HepG2 (cell line): ENCODE measurements around the gene SEMA4A. TPM values are rescaled to one million over a fixed set of nuclear protein-coding genes. Genes with fewer than 3 reads are reported as not detected.

Source experiments
- ATF7-NPFF ChIP-seq: sonication (generic); formaldehyde crosslinking; IDR thresholded peaks from 2 replicates; pipeline ENCODE4 v1.8.1; 2023; ENCODE audit warnings: mild to moderate bottlenecking, low read depth, missing genetic modification reagents, moderate library complexity
- CCDC6 ChIP-seq: sonication (generic); formaldehyde crosslinking; IDR thresholded peaks from 2 replicates; pipeline ENCODE4 v1.8.1; 2022; ENCODE audit warnings: mild to moderate bottlenecking, missing genetic modification reagents, moderate library complexity
- FOXO1 ChIP-seq: sonication (generic); formaldehyde crosslinking; IDR thresholded peaks from 2 replicates; pipeline ENCODE4 v1.4.0; 2020; ENCODE audit warnings: missing genetic modification reagents
- GATA4 ChIP-seq: sonication (generic); IDR thresholded peaks from 2 replicates; pipeline ENCODE4 v1.6.1; 2016; ENCODE audit warnings: antibody characterized with exemption, low read depth, borderline replicate concordance
- HNF4A ChIP-seq: sonication (generic); formaldehyde crosslinking; IDR thresholded peaks from 2 replicates; pipeline ENCODE4 v1.4.0; 2020; ENCODE audit warnings: missing genetic modification reagents
- JUNB ChIP-seq: sonication (generic); formaldehyde crosslinking; IDR thresholded peaks from 2 replicates; pipeline ENCODE4 v1.8.0; 2022; ENCODE audit warnings: missing genetic modification reagents, mild to moderate bottlenecking, borderline replicate concordance
- MXI1 ChIP-seq: IDR thresholded peaks from 3 replicates; pipeline ENCODE4 v1.6.1; 2012; ENCODE audit warnings: low read depth, low read length, inconsistent platforms, borderline replicate concordance
- NCOA2 ChIP-seq: sonication (generic); formaldehyde crosslinking; IDR thresholded peaks from 2 replicates; pipeline ENCODE4 v1.8.0; 2022; ENCODE audit warnings: inconsistent platforms
- RAD21 ChIP-seq: fragments of 450-650 bp; formaldehyde crosslinking; IDR thresholded peaks from 2 replicates; pipeline ENCODE4 v1.5.0; 2020; ENCODE audit warnings: mild to moderate bottlenecking
- SIN3B ChIP-seq: fragments of 150-350 bp; IDR thresholded peaks from 2 replicates; pipeline ENCODE4 v1.6.1; 2014; ENCODE audit warnings: low read length
- SNRNP70 ChIP-seq: fragments of 200-400 bp; formaldehyde crosslinking; IDR thresholded peaks from 2 replicates; pipeline ENCODE4 v1.6.1; 2017; ENCODE audit warnings: mild to moderate bottlenecking, low read depth, low read length, moderate library complexity
- TCF12 ChIP-seq, 2 experiments: fragments of 450-650 bp in 1 of 2; sonication (generic) in 1 of 2; formaldehyde crosslinking in 1 of 2; IDR thresholded peaks; 2 replicates each; pipeline versions ENCODE4 v1.6.1 to v1.8.0; 2017 to 2022; ENCODE audit warnings: antibody characterized with exemption in 1 of 2, mild to moderate bottlenecking in 1 of 2, missing genetic modification reagents in 1 of 2, moderate library complexity in 1 of 2
- ZFP1 ChIP-seq: IDR thresholded peaks from 2 replicates; pipeline ENCODE4 v1.6.1; 2016
- ZNF431 ChIP-seq: sonication (generic); formaldehyde crosslinking; IDR thresholded peaks from 2 replicates; pipeline ENCODE4 v1.9.0; 2022; ENCODE audit warnings: missing genetic modification reagents, low read depth, mild to moderate bottlenecking, borderline replicate concordance
- ZNF550 ChIP-seq: sonication (generic); formaldehyde crosslinking; IDR thresholded peaks from 2 replicates; pipeline ENCODE4 v1.4.0; 2020; ENCODE audit warnings: mild to moderate bottlenecking, missing genetic modification reagents, borderline replicate concordance
- ZNF552 ChIP-seq: sonication (generic); formaldehyde crosslinking; IDR thresholded peaks from 2 replicates; pipeline ENCODE4 v1.9.0; 2022; ENCODE audit warnings: missing genetic modification reagents, mild to moderate bottlenecking, borderline replicate concordance
- ZNF816 ChIP-seq: sonication (generic); formaldehyde crosslinking; IDR thresholded peaks from 2 replicates; pipeline ENCODE4 v1.8.0; 2022; ENCODE audit warnings: missing genetic modification reagents, mild to moderate bottlenecking, borderline replicate concordance
- ZNF891 ChIP-seq: sonication (generic); formaldehyde crosslinking; IDR thresholded peaks from 2 replicates; pipeline ENCODE4 v1.5.0; 2020; ENCODE audit warnings: mild to moderate bottlenecking, missing genetic modification reagents
- polyA plus RNA-seq, 8 experiments: library from polyadenylated mRNA; depleted of rRNA in 3 of 8; stranded (reverse) in 7 of 8; unstranded in 1 of 8; fragments of >200 nt; fragmentation: Illumina TruSeq in 4 of 8; extraction: Trizol in 4 of 8; gene quantifications; 2 replicates each; pipeline versions ENCODE4 v1.2.1 to v1.2.3, GENCODE V29; 2011 to 2016; ENCODE audit warnings: low read depth in 4 of 8, missing spikeins in 1 of 8, mixed read lengths in 1 of 8; ENCODE audit not compliant: insufficient read depth in 1 of 8
- total RNA-seq, 5 experiments: library from RNA; depleted of rRNA; stranded (reverse); fragments of >200 nt; fragmentation: Illumina TruSeq; extraction: Trizol; gene quantifications; 2 replicates each; pipeline ENCODE4 v1.2.3, GENCODE V29; 2016; ENCODE audit warnings: low read depth in 1 of 5
- TF ChIP-seq, protein P1 (sequence below), 2 experiments: sonication (generic) in 1 of 2; formaldehyde crosslinking in 1 of 2; IDR thresholded peaks; 2 replicates each; pipeline versions ENCODE4 v1.6.1 to v1.9.0; 2014 to 2022; ENCODE audit warnings: antibody characterized with exemption in 1 of 2, borderline replicate concordance in 1 of 2, inconsistent platforms in 1 of 2, low read depth in 1 of 2, missing genetic modification reagents in 1 of 2
- TF ChIP-seq, protein P2 (sequence below): sonication (generic); formaldehyde crosslinking; IDR thresholded peaks from 2 replicates; pipeline ENCODE4 v1.4.0; 2020; ENCODE audit warnings: low read depth, missing genetic modification reagents

Gene SEMA4A
- total and polyA plus RNA-seq, 2 of the 13 experiments (the other 11 are each of a cell fraction or from before 2014, with no cell fraction given) = 0.09 to 0.20 TPM

DNA sequence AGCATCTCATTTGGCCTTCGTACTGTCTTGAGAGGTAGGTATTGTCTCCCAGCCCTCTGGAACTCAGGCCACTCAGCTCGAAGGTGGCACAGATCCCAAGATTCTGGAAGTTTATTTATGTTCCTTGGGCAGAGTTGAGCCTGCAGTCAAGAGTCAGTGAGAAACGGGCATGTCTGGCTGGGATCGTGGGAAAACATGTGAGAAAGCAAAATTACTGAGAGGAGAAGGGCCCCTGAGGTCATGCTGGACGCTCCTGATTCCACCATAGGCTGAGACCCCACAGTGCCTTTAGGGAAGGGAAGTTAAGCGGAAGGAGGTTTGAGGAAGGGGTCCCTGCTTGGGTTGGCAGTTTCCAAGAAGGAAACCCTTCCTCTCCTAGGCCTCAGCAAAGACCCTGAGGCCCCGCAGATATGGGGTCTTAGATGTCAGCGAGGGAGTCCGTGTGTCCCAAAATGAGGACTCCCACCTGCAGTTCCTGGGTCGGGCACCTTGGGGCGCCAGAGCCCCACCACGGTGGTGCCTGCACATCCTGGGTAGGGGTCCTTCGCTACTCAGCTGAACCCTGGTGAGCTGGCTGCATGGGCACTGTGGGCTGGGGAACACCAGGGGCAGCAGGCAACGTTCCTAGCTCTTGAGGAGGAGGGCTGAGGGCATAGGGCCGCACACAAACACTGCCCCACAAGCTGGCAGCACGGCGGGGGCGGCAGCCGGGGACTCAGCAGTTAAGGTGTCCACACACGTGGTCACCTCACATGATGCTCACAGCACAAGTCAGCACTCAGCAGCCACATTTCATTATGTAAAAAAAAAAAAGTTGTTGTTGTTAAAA, 12.3 kb upstream of the SEMA4A start (continued):
- peak; percentile 90 for TF ChIP-seq RAD21 (CRISPR knock-in tag)
- TF ChIP-seq JUNB (CRISPR knock-in tag) = no peak
- TF ChIP-seq HNF4A (CRISPR knock-in tag) = no peak
- TF ChIP-seq ZNF552 (CRISPR knock-in tag) = no peak
- no peak for TF ChIP-seq ZNF550 (CRISPR knock-in tag)
- 0 out of 2 replicates have a peak, but pooled peaks have one; percentile 10 for TF ChIP-seq ZNF431 (CRISPR knock-in tag)
- TF ChIP-seq NCOA2 = no peak
- no peak for TF ChIP-seq ATF7-NPFF (CRISPR knock-in tag)
- TF ChIP-seq, protein P1, sequence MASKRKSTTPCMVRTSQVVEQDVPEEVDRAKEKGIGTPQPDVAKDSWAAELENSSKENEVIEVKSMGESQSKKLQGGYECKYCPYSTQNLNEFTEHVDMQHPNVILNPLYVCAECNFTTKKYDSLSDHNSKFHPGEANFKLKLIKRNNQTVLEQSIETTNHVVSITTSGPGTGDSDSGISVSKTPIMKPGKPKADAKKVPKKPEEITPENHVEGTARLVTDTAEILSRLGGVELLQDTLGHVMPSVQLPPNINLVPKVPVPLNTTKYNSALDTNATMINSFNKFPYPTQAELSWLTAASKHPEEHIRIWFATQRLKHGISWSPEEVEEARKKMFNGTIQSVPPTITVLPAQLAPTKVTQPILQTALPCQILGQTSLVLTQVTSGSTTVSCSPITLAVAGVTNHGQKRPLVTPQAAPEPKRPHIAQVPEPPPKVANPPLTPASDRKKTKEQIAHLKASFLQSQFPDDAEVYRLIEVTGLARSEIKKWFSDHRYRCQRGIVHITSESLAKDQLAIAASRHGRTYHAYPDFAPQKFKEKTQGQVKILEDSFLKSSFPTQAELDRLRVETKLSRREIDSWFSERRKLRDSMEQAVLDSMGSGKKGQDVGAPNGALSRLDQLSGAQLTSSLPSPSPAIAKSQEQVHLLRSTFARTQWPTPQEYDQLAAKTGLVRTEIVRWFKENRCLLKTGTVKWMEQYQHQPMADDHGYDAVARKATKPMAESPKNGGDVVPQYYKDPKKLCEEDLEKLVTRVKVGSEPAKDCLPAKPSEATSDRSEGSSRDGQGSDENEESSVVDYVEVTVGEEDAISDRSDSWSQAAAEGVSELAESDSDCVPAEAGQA (IDR thresholded peaks at IDR 0.05; ENCODE audit: low read depth) = no peak
- TF ChIP-seq, protein P1 (CRISPR knock-in tag; IDR thresholded peaks at IDR 0.05; ENCODE audit: borderline replicate concordance) = no peak
- TF ChIP-seq SIN3B = no peak
- 0 out of 2 replicates have a peak, but pooled peaks have one; percentile 23 for TF ChIP-seq ZNF891 (CRISPR knock-in tag)
- no peak for TF ChIP-seq ZNF816 (CRISPR knock-in tag)
- TF ChIP-seq FOXO1 (CRISPR knock-in tag) = peak; percentile 45
- TF ChIP-seq CCDC6 (CRISPR knock-in tag) = no peak
- no peak for TF ChIP-seq GATA4
- no peak for TF ChIP-seq ZFP1 (CRISPR knock-in tag)
- TF ChIP-seq MXI1 = no peak
- TF ChIP-seq, protein P2, sequence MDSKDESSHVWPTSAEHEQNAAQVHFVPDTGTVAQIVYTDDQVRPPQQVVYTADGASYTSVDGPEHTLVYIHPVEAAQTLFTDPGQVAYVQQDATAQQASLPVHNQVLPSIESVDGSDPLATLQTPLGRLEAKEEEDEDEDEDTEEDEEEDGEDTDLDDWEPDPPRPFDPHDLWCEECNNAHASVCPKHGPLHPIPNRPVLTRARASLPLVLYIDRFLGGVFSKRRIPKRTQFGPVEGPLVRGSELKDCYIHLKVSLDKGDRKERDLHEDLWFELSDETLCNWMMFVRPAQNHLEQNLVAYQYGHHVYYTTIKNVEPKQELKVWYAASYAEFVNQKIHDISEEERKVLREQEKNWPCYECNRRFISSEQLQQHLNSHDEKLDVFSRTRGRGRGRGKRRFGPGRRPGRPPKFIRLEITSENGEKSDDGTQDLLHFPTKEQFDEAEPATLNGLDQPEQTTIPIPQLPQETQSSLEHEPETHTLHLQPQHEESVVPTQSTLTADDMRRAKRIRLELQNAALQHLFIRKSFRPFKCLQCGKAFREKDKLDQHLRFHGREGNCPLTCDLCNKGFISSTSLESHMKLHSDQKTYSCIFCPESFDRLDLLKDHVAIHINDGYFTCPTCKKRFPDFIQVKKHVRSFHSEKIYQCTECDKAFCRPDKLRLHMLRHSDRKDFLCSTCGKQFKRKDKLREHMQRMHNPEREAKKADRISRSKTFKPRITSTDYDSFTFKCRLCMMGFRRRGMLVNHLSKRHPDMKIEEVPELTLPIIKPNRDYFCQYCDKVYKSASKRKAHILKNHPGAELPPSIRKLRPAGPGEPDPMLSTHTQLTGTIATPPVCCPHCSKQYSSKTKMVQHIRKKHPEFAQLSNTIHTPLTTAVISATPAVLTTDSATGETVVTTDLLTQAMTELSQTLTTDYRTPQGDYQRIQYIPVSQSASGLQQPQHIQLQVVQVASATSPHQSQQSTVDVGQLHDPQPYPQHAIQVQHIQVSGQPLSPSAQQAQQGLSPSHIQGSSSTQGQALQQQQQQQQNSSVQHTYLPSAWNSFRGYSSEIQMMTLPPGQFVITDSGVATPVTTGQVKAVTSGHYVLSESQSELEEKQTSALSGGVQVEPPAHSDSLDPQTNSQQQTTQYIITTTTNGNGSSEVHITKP = no peak
- no peak for TF ChIP-seq TCF12 (IDR thresholded peaks at IDR 0.05)
- TF ChIP-seq TCF12 (CRISPR knock-in tag; IDR thresholded peaks at IDR 0.05) = no peak
- no peak for TF ChIP-seq SNRNP70
